Breast epithelium (tissue), 3 donors: Measurements from ENCODE around the gene MCF2L2.

Source experiments
- POLR2A ChIP-seq: fragments of 450-650 bp; IDR thresholded peaks from one replicate; pipeline ENCODE4 v1.6.1; 2016; ENCODE audit warnings: antibody characterized with exemption, mild to moderate bottlenecking, moderate library complexity
- POLR2AphosphoS5 ChIP-seq, 3 donors: sonication (generic); formaldehyde crosslinking; IDR thresholded peaks; one replicate each; pipeline ENCODE4 v1.6.1; 2017; ENCODE audit warnings: antibody characterized with exemption in 3 of 3
- TF ChIP-seq, protein P1 (sequence below), 3 donors: fragments of 450-650 bp; IDR thresholded peaks; one replicate each; pipeline ENCODE4 v1.5.1; 2016 to 2017; ENCODE audit warnings: antibody characterized with exemption in 3 of 3, mild to moderate bottlenecking in 3 of 3, moderate library complexity in 3 of 3

DNA sequence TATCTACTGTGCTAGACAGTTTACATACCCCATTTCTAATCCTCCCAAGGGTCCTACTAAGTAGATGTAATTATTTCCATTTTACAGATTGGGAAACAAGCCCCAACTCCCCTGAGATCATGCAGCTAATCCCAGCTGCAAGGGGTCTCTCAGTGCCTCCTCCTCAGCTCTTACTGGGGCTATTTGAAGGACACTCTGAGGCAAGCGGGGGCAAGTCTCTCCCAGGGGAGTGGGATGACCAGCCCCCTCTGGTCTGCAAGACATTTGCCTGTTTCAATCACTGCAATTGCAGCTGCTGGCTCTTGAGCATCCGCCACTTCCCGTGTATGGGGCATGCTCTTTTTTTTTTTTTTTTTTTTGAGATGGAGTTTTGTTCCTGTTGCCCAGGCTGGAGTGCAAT is 277.3 kb downstream of the MCF2L2 start:
- TF ChIP-seq, protein P1, sequence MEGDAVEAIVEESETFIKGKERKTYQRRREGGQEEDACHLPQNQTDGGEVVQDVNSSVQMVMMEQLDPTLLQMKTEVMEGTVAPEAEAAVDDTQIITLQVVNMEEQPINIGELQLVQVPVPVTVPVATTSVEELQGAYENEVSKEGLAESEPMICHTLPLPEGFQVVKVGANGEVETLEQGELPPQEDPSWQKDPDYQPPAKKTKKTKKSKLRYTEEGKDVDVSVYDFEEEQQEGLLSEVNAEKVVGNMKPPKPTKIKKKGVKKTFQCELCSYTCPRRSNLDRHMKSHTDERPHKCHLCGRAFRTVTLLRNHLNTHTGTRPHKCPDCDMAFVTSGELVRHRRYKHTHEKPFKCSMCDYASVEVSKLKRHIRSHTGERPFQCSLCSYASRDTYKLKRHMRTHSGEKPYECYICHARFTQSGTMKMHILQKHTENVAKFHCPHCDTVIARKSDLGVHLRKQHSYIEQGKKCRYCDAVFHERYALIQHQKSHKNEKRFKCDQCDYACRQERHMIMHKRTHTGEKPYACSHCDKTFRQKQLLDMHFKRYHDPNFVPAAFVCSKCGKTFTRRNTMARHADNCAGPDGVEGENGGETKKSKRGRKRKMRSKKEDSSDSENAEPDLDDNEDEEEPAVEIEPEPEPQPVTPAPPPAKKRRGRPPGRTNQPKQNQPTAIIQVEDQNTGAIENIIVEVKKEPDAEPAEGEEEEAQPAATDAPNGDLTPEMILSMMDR (IDR thresholded peaks at IDR 0.05): no peak
- TF ChIP-seq POLR2A: no peak
- no peak for TF ChIP-seq POLR2AphosphoS5 (IDR thresholded peaks at IDR 0.05)
